Activated CD8-positive, alpha-beta T cell treated with anti-CD3 and anti-CD28 coated beads, Interleukin-2, amount 10 ng/mL, durations not matched to agents 7 days and 5 days (primary cell): Measurements from ENCODE around the gene PON3. TPM values are rescaled to one million over a fixed set of nuclear protein-coding genes. Genes with fewer than 3 reads are reported as not detected.

Source experiments
- ATAC-seq: fragments of 150-1000 bp; cut with Tn5 transposase; one replicate; pipeline ENCODE4 v1.10.0; 2021; ENCODE audit warnings: moderate library complexity
- CTCF ChIA-PET: fragments of 350-600 bp; sonication (Branson Sonifier 250); formaldehyde crosslinking; loops from one replicate; lab custom pipeline; 2021; ENCODE audit warnings: antibody characterized with exemption; lab: Charles Lee
- POLR2A ChIA-PET: fragments of 350-600 bp; sonication (Branson Sonifier 250); formaldehyde crosslinking; loops from one replicate; lab custom pipeline; 2021; ENCODE audit warnings: antibody characterized with exemption; lab: Charles Lee
- DNase-seq: peaks from one replicate; pipeline ENCODE4 v3.0.0-alpha.2; 2020
- H3K27ac Mint-ChIP-seq: one replicate; pipeline ENCODE4 v1.8.0; 2021; ENCODE audit warnings: mild to moderate bottlenecking, mixed read lengths
- H3K27me3 Mint-ChIP-seq: one replicate; pipeline ENCODE4 v1.8.0; 2021; ENCODE audit warnings: low read depth, mixed read lengths
- H3K36me3 Mint-ChIP-seq: one replicate; pipeline ENCODE4 v1.8.0; 2021; ENCODE audit warnings: low read depth, mixed read lengths
- H3K4me1 Mint-ChIP-seq: one replicate; pipeline ENCODE4 v1.8.0; 2021; ENCODE audit warnings: low read depth, mixed read lengths
- H3K4me3 Mint-ChIP-seq: one replicate; pipeline ENCODE4 v1.8.0; 2021; ENCODE audit warnings: mild to moderate bottlenecking, mixed read lengths
- H3K9me3 Mint-ChIP-seq: one replicate; pipeline ENCODE4 v1.8.0; 2022; ENCODE audit warnings: mixed read lengths; ENCODE audit not compliant: insufficient read depth
- total RNA-seq, 2 experiments: library from RNA; stranded (reverse); gene quantifications; one replicate each; pipeline ENCODE4 v1.2.3, GENCODE V29; 2021

Gene PON3
- total RNA-seq, 2 experiments from 2014 or later, result not detected

- Mint-ChIP-seq H3K27ac (no peak overlapping the region), H3K4me3 (no peak overlapping the region), H3K9me3 (no peaks in the 10 kb centered on the region), H3K4me1 (peaks cover 12% of the 10 kb centered on the region), H3K27me3 (no peaks in the 10 kb centered on the region), H3K36me3 (no peaks in the 10 kb centered on the region)
- ChIA-PET CTCF (no interaction called here), POLR2A (no interaction called here)
- no peak for ATAC-seq
- DNase-seq, result no peak
These were observed 34.7 kb upstream of the PON3 start for GRCh38 chr7:95430864-95431263.

DNA sequence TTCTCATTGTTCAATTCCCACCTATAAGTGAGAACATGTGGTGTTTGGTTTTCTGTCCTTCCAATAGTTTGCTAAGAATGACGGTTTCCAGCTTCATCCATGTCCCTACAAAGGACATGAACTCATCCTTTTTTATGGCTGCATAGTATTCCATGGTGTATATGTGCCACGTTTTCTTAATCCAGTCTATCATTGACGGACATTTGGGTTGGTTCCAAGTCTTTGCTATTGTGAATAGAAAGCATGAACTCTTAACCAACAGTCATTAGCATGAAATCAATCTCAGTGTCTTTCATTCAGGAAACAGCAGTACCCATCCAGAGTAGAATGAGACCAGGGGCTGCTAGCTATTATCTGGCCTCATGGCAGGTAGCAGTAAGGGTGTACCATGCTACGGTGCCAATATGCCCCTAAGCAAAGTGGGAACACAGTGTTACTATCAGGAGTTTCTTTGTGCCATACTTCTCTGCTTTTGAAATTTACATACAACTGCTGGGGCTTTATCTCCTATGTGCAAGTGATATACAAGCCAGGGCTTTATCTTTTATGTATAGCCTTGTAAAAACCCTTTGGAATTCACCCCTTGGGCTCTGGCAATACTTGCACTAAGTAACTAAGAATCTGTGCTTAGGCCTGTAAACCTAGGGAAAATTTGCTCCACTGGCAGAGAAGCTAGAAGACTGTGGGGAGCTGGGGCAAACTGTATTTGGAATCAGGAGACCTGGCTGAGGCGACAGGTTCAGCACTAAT is 33.2 kb upstream of the PON3 start:
- Mint-ChIP-seq H3K27me3 (no peaks in the 10 kb centered on the region), H3K36me3 (no peaks in the 10 kb centered on the region), H3K27ac (no peak overlapping the region), H3K4me3 (no peak overlapping the region), H3K4me1 (peaks cover 5% of the 10 kb centered on the region), H3K9me3 (no peaks in the 10 kb centered on the region)
- ATAC-seq, result no peak
- POLR2A ChIA-PET, result no interaction called here
- DNase-seq, result no peak
- CTCF ChIA-PET, result no interaction called here

DNA sequence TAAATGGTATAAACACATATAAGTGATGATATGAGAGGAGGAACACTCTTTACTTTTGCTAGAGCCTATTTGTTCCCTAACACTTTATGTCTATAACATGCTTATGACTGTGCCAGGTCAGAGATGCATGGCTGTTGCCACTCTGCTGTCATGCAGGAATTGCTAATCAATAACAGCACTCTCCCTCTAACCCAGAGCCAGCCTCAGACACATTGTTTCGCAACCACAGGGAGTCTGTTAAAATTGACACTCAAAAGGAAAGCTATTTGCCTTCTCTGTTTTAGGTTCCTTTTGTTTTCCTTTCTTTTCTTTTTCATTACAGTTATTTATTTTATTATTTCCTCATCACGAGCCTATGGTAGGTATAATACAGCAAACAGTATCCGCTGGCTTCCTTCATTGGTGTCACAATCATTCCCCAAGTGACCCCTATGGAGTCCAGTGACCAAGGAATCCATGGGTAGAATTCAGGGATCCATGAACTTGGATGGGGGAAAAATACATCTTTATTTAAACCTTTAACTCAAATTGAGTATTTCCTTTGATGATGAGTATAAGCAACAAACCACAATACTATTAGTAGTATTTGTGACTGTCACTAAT is 31.8 kb upstream of the PON3 start:
- no peak overlapping the region for H3K4me3 Mint-ChIP-seq
- no peak overlapping the region for H3K27ac Mint-ChIP-seq
- H3K27me3 Mint-ChIP-seq, result no peaks in the 10 kb centered on the region
- CTCF ChIA-PET, result no interaction called here
- H3K4me1 Mint-ChIP-seq, result no peaks in the 10 kb centered on the region
- ATAC-seq (no peak), DNase-seq (no peak)
- POLR2A ChIA-PET, result no interaction called here
- no peaks in the 10 kb centered on the region for H3K36me3 Mint-ChIP-seq
- no peaks in the 10 kb centered on the region for H3K9me3 Mint-ChIP-seq

GRCh38 chr7:95427166-95427565 is 31.0 kb upstream of the PON3 start:
- Mint-ChIP-seq H3K27ac (no peak overlapping the region), H3K4me3 (no peak overlapping the region), H3K27me3 (no peaks in the 10 kb centered on the region), H3K36me3 (no peaks in the 10 kb centered on the region), H3K9me3 (no peaks in the 10 kb centered on the region), H3K4me1 (no peaks in the 10 kb centered on the region)
- POLR2A ChIA-PET, result no interaction called here
- CTCF ChIA-PET, result no interaction called here
- ATAC-seq (no peak), DNase-seq (no peak)

- no peak overlapping the region for H3K4me3 Mint-ChIP-seq
- H3K4me1 Mint-ChIP-seq, result no peaks in the 10 kb centered on the region
- DNase-seq (no peak), ATAC-seq (no peak)
- ChIA-PET POLR2A (no interaction called here), CTCF (no interaction called here)
- no peaks in the 10 kb centered on the region for H3K36me3 Mint-ChIP-seq
- H3K27me3 Mint-ChIP-seq, result no peaks in the 10 kb centered on the region
- H3K27ac Mint-ChIP-seq, result no peak overlapping the region
- H3K9me3 Mint-ChIP-seq, result no peaks in the 10 kb centered on the region
These were observed 29.5 kb upstream of the PON3 start for GRCh38 chr7:95425694-95426093.

DNA sequence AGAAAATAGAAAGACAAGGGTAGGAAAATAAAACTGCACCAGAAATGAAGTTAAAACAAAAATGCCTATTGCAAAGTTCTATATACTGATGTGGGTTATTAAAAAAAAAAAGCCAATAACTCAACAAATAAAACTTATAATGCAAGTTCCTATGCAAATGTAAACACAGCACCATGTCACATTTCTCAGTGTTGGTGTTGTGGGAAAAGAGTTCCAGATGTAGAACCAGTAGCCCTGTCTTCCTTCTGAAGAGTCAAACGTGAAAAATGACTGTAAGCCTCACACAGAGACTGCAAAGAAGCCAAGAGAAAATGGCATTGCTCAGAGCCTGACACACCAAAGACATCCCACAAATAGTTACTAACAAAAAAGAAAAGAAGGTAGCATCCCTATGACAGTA is 28.5 kb upstream of the PON3 start:
- POLR2A ChIA-PET, result no interaction called here

DNA sequence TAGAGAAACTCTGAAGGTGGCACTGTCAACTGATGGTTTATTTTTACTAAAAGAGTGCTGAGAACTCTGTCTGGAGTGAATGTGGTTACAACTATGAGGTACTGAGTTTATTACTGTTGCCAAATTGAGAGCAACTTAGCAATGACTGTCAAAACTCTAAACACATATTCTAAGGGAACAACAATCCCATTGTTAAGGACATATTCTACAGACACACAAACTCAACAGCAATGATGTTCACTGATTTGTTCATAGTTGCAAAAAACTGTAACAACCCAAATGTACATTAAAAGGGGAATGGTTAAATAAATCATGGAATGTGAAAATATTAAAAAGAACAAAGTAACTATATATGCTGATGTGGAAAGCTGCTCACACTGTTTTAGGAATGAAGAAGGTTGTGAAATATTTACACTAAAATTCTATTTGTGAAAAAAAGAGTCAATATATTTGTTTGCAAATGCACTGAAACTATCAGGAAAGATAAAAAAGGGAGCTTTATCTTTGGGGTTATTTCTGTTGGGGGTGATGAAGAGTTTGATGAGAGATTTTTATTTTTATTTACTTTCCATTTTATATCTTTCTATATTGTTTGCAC is 25.8 kb upstream of the PON3 start:
- no peak overlapping the region for H3K4me3 Mint-ChIP-seq
- no peak for DNase-seq
- ChIA-PET CTCF (no interaction called here), POLR2A (no interaction called here)
- H3K36me3 Mint-ChIP-seq, result no peaks in the 10 kb centered on the region
- H3K27ac Mint-ChIP-seq, result no peak overlapping the region
- H3K4me1 Mint-ChIP-seq, result no peaks in the 10 kb centered on the region
- H3K9me3 Mint-ChIP-seq, result no peaks in the 10 kb centered on the region
- H3K27me3 Mint-ChIP-seq, result no peaks in the 10 kb centered on the region
- ATAC-seq, result no peak

More for the DNA sequence above, 28.5 kb upstream of the PON3 start:
- H3K4me3 Mint-ChIP-seq, result no peak overlapping the region
- no peaks in the 10 kb centered on the region for H3K9me3 Mint-ChIP-seq
- H3K4me1 Mint-ChIP-seq, result no peaks in the 10 kb centered on the region
- H3K27me3 Mint-ChIP-seq, result no peaks in the 10 kb centered on the region
- no peaks in the 10 kb centered on the region for H3K36me3 Mint-ChIP-seq
- H3K27ac Mint-ChIP-seq, result no peak overlapping the region
- ATAC-seq, result no peak
- DNase-seq, result no peak
- CTCF ChIA-PET, result no interaction called here

DNA sequence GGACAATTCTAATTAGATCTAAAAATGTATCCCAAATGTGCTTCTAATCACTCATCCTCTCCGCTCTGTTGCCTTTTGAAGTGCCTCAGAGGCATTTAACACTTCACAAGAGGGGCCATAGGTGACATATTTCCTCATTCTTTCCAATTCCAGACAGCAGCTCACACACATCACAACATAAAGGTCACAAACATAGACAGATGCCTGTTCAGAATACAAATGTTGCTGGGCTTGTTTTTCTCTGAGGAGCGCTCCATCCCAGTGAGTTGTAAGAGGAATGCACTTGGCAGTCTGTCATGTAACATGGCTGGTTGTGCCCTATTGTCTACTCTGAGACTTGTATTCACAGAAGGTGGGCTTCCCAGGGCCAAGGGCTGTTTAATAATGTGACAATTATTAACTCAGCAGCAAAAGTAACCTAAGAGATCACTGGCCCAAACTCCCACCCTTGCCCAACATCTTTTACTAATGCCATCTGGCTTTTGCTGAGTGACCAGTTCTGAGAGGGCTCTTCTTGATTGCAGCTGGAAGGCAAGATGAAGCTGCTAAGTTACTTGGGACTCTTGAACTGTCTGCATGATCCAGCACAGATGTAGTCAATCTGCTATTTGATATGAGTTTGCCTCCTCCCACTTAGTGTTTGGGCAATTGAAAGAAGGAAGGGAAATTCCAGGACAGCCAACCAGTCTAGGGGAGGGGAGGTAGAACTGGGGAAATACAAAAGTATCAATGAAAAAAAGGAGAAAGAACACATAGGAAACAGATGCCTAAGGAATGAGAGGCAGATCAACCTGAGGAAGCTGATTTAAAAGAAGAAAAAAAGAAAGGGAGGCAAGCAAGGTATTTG is 25.0 kb upstream of the PON3 start:
- Mint-ChIP-seq H3K4me3 (no peak overlapping the region), H3K36me3 (no peaks in the 10 kb centered on the region), H3K27me3 (no peaks in the 10 kb centered on the region), H3K9me3 (no peaks in the 10 kb centered on the region), H3K27ac (no peak overlapping the region), H3K4me1 (no peaks in the 10 kb centered on the region)
- no peak for DNase-seq
- CTCF ChIA-PET, result no interaction called here
- ATAC-seq, result no peak
- POLR2A ChIA-PET, result no interaction called here

GRCh38 chr7:95412075-95412474 is 15.9 kb upstream of the PON3 start:
- no peak overlapping the region for H3K4me3 Mint-ChIP-seq
- H3K36me3 Mint-ChIP-seq, result no peaks in the 10 kb centered on the region
- CTCF ChIA-PET, result interaction anchor here (3.6 kb wide), 1 partner anchor 15 kb away, joined by 15 read pairs; the partner anchor contains the start of gene PON3

DNA sequence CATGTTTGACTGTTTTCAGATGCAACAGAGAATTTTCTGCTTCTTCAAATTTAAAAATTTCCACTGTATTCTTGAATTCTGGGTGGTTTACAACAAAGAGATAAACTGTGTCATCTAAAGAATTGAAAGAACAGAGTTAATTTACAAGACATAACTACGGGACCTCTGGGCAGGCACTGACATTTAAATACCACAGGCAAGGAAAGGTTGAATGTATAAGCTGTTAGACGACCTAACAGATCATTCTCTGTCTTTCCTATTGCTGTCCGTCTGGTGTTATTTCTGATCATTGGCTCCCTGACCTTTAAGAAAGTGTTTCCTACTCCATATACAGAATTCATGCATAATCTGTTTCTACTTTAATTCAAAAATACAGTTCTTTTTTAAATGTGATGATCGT is 15.5 kb upstream of the PON3 start:
- Mint-ChIP-seq H3K27ac (no peak overlapping the region), H3K9me3 (no peaks in the 10 kb centered on the region), H3K27me3 (no peaks in the 10 kb centered on the region), H3K4me3 (no peak overlapping the region), H3K4me1 (no peaks in the 10 kb centered on the region), H3K36me3 (no peaks in the 10 kb centered on the region)
- CTCF ChIA-PET, result interaction anchor here (3.6 kb wide), 1 partner anchor 15 kb away, joined by 15 read pairs; the partner anchor contains the start of gene PON3
- no peak for ATAC-seq
- no peak for DNase-seq
- POLR2A ChIA-PET, result no interaction called here

More at GRCh38 chr7:95412075-95412474, 15.9 kb upstream of the PON3 start:
- Mint-ChIP-seq H3K27me3 (no peaks in the 10 kb centered on the region), H3K27ac (no peak overlapping the region), H3K4me1 (no peaks in the 10 kb centered on the region), H3K9me3 (no peaks in the 10 kb centered on the region)
- POLR2A ChIA-PET, result no interaction called here
- DNase-seq, result no peak
- no peak for ATAC-seq

DNA sequence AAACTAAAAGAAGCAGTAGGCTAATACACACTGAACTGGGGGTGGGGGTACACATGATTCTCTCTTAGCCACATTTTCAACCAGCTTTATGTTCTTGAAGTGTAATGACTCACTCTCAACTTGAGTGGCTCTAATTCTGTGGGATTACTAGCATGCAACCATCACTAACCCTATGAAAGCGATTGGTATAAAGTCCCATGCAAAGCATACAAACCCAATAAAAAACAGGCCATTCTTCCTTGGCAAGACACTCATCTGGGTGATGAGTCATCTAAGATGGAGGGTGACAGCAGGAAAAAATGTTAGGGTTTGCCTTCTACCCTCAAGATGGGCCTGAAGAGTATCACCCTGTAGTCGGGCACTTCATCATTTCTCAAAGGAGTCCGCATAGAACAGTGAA is 14.9 kb upstream of the PON3 start:
- no peaks in the 10 kb centered on the region for H3K36me3 Mint-ChIP-seq
- ATAC-seq, result no peak
- no peak overlapping the region for H3K4me3 Mint-ChIP-seq
- no peaks in the 10 kb centered on the region for H3K9me3 Mint-ChIP-seq
- ChIA-PET CTCF (interaction anchor here (1.0 to 3.6 kb wide), 3 partner anchors 8 to 65 kb away, joined by 3 to 15 read pairs (median 4); partner anchors contain the start of gene PON3), POLR2A (no interaction called here)
- no peaks in the 10 kb centered on the region for H3K27me3 Mint-ChIP-seq
- no peak overlapping the region for H3K27ac Mint-ChIP-seq
- H3K4me1 Mint-ChIP-seq, result no peaks in the 10 kb centered on the region
- DNase-seq, result no peak
